ENCODE measurements around the gene GZF1. TPM values are rescaled to one million over a fixed set of nuclear protein-coding genes. Genes with fewer than 3 reads are reported as not detected.

Gene GZF1
- total RNA-seq, 1 experiment from 2014 or later: 24.4 TPM

DNA sequence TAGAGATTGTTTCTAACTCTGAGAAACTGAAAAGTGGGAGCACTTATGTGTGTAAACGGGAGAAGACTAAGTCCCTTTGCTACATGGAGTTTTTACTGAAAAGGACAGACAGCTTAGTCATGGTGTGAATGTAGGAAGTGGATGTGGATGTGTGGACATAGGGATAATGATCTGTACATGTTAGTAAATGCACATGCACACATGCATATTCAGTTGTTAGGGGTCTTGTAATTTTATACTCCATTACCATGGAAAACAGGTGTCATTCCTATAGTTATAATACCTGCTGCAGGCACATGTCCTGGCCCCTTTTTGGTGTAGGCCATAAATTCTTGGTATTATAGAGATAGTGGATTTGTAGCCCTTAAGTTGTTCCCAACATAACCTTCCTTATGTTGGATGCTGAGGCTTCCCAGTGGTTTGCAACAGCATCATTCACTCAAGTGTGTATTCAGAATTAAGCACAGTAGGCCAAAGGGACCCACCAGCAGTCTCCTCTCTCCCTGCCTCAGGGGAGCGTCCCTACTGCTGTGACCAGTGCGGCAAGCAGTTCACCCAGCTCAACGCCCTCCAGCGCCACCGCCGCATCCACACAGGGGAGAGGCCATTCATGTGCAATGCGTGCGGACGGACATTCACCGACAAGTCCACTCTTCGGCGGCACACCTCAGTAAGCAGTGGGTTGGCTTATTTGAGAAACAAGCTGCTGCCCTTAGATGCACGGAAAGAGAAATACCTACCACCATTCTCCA is 7.3 kb downstream of the GZF1 start:
- no peak for DNase-seq (ENCODE audit: low read depth)

DNA sequence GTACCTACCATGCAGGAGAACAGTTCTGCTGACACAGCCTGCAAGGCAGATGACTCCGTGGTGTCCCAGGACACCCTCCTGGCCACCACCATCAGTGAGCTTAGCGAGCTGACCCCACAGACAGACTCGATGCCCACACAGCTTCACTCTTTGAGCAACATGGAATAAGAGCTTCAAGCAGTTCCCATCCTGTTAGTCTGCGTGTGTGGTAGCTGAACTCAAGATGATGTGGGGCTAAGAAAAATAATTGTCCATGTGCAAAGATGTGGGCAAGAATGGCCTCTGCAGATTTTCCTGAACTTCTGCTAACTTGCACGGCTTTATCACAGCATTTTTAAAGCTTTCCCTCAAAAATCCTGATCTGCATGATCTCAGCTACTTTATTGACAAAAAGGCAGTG is 8.3 kb downstream of the GZF1 start:
- DNase-seq (ENCODE audit: low read depth): no peak

GRCh38 chr20:23370873-23371272 is 8.9 kb downstream of the GZF1 start:
- DNase-seq (ENCODE audit: low read depth): no peak

GRCh38 chr20:23371496-23371895 is 9.5 kb downstream of the GZF1 start:
- no peak for DNase-seq (ENCODE audit: low read depth)

- DNase-seq (ENCODE audit: low read depth): no peak
These were observed 12.5 kb downstream of the GZF1 start for GRCh38 chr20:23374441-23374840.

- DNase-seq (ENCODE audit: low read depth): no peak
These were observed 13.8 kb downstream of the GZF1 start for GRCh38 chr20:23375827-23376226.

DNA sequence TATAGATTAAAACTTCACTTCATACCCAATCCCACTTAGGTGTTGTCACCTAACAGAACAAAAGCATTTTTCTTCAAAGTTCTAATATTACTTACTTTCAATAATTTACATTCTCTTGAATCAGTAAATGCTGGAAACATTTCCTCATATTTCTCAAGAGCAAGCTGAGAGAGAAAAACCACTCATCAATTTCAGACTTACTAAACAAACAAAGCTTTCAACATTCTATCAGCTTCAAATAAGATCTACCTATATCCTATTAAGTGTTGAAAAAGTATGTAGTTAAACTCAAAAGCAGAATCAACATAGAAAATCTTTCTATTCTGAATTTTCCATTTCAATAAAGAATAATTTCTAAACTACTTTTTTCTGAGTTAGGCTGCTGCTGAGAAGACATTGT is 17.8 kb downstream of the GZF1 start:
- DNase-seq (ENCODE audit: low read depth): no peak

GRCh38 chr20:23381876-23382275 is 19.9 kb downstream of the GZF1 start:
- no peak for DNase-seq (ENCODE audit: low read depth)

- no peak for DNase-seq (ENCODE audit: low read depth)
These were observed 24.5 kb downstream of the GZF1 start for GRCh38 chr20:23386304-23387117.

GRCh38 chr20:23387118-23387443 is 25.1 kb downstream of the GZF1 start:
- no peak for DNase-seq (ENCODE audit: low read depth)

- peak; percentile 11 for DNase-seq (ENCODE audit: low read depth)
These were observed 28.3 kb downstream of the GZF1 start for GRCh38 chr20:23390091-23390774.

- DNase-seq (ENCODE audit: low read depth): no peak
These were observed 29.8 kb downstream of the GZF1 start for GRCh38 chr20:23391707-23392310.

- no peak for DNase-seq (ENCODE audit: low read depth)
These were observed 32.2 kb downstream of the GZF1 start for GRCh38 chr20:23393996-23394775.

- no peak for DNase-seq (ENCODE audit: low read depth)
These were observed 35.1 kb downstream of the GZF1 start for GRCh38 chr20:23396950-23397627.

GRCh38 chr20:23397961-23398360 is 36.0 kb downstream of the GZF1 start:
- peak; percentile 56 for DNase-seq (ENCODE audit: low read depth)

GRCh38 chr20:23399568-23400241 is 37.7 kb downstream of the GZF1 start:
- DNase-seq (ENCODE audit: low read depth): peak; percentile 7

- no peak for DNase-seq (ENCODE audit: low read depth)
These were observed 39.1 kb downstream of the GZF1 start for GRCh38 chr20:23401051-23401450.

GRCh38 chr20:23403751-23404150 is 41.8 kb downstream of the GZF1 start:
- DNase-seq (ENCODE audit: low read depth): no peak

DNA sequence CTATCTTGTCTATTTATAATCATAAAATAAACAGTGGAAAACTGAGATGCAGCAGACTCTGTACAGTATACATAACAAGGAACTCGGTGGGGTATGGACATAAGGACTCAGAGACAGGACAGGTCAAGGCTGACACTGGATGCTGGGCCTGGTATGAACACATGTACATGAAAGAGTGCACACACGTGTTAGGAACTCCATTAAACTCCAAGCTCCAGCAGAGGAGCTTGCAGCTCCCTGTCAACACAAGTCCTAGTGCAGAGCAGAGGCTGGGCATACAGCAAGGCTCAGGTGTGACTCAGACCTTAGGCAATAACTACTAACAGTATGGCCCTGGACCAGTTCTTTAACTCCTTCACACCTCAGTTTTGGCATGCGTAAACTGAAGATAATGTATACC is 42.2 kb downstream of the GZF1 start:
- DNase-seq (ENCODE audit: low read depth): peak; percentile 24

DNA sequence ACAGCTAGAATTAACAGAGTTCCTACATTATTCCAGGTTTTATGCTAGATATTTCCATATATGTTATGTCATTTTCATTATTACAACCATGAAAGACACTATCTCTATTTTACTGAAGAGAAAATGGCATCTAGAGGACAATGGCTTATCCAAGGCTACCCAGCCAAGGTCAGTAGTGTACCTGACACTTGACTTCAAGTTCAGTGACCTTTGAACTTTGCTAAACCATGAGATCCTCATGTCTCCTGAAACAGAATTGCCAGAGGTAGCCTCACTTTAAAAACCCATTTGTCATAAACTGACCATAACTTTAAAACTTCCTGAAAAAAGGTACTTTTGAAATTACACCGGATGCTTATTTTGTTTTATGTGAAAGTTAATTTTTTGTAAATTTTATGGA is 44.9 kb downstream of the GZF1 start:
- no peak for DNase-seq (ENCODE audit: low read depth)

Measured in HT1080 (cell line).